HCT116 (cell line): ENCODE results near the gene SGSM2.

ENCODE experiments used
- ATF3 ChIP-seq: IDR thresholded peaks from 2 replicates; pipeline ENCODE4 v1.6.1; 2012
- CEBPB ChIP-seq: IDR thresholded peaks from 2 replicates; pipeline ENCODE4 v1.6.1; 2012; ENCODE audit warnings: low read depth
- CTCF ChIP-seq, 3 experiments: fragments of 200-600 bp in 1 of 3; sonication (generic) in 1 of 3; IDR thresholded peaks in 2 of 3; conservative IDR thresholded peaks in 1 of 3; 2 replicates each; pipeline ENCODE4 v1.5.1; 2012 to 2017; ENCODE audit warnings: low read depth in 2 of 3, low read length in 2 of 3, antibody characterized with exemption in 1 of 3, borderline replicate concordance in 1 of 3, control low read depth in 1 of 3, mild to moderate bottlenecking in 1 of 3, mixed read lengths in 1 of 3, mixed run types in 1 of 3, moderate library complexity in 1 of 3; ENCODE audit not compliant: insufficient read depth in 1 of 3
- EGR1 ChIP-seq: IDR thresholded peaks from 2 replicates; pipeline ENCODE4 v1.6.1; 2012; ENCODE audit warnings: low read depth
- ELF1 ChIP-seq: IDR thresholded peaks from 2 replicates; pipeline ENCODE4 v1.6.1; 2012; ENCODE audit warnings: low read depth, borderline replicate concordance
- EZH2 ChIP-seq: fragments of 200-600 bp; sonication (generic); IDR thresholded peaks from 2 replicates; pipeline ENCODE4 v1.6.1; 2017; ENCODE audit warnings: antibody characterized with exemption, mixed run types
- FOSL1 ChIP-seq: IDR thresholded peaks from 2 replicates; pipeline ENCODE4 v1.6.1; 2012; ENCODE audit warnings: low read depth
- MAX ChIP-seq: IDR thresholded peaks from 2 replicates; pipeline ENCODE4 v1.6.1; 2012
- POLR2A ChIP-seq: IDR thresholded peaks from 2 replicates; pipeline ENCODE4 v1.7.0; 2011; ENCODE audit warnings: borderline replicate concordance; ENCODE audit not compliant: insufficient read depth, insufficient read length; ENCODE audit errors: extremely low read depth
- POLR2AphosphoS5 ChIP-seq: IDR thresholded peaks from 2 replicates; pipeline ENCODE4 v1.6.1; 2011; ENCODE audit warnings: mild to moderate bottlenecking, low read depth, low read length, moderate library complexity
- SIN3A ChIP-seq: IDR thresholded peaks from 2 replicates; pipeline ENCODE4 v1.6.1; 2012; ENCODE audit warnings: low read depth
- TCF7L2 ChIP-seq: IDR thresholded peaks from 2 replicates; pipeline ENCODE4 v1.7.0; 2011; ENCODE audit warnings: borderline replicate concordance, inconsistent platforms; ENCODE audit not compliant: insufficient read depth, insufficient read length; ENCODE audit errors: extremely low read depth
- YY1 ChIP-seq: IDR thresholded peaks from 2 replicates; pipeline ENCODE4 v1.6.1; 2011; ENCODE audit warnings: low read length, low read depth, moderate library complexity, mild to moderate bottlenecking; ENCODE audit not compliant: insufficient replicate concordance; ENCODE audit errors: extremely low read depth
- TF ChIP-seq, protein P1 (sequence below): IDR thresholded peaks from 2 replicates; pipeline ENCODE4 v1.6.1; 2012; ENCODE audit warnings: low read depth

DNA sequence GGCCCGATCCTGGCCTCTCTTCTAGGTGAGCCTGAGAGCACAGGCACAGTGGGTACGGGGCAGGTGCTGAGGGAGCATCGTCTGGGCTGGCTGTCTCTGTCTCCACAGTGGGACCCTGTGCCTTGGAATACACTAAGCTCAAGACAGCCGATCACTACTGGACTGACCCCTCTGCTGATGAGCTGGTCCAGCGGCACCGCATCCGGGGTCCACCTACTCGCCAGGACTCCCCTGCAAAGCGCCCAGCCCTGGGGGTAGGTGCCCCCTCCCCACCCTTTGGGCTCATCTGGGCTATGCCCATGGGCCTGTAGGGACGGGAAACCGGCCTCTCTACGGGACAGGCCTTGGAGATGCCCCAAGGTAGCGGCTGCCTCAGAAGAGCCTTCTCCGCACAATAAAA is 25.6 kb downstream of the SGSM2 start:
- TF ChIP-seq CTCF (IDR thresholded peaks at IDR 0.05 in 2 of 3, conservative IDR thresholded peaks at IDR 0.05 in 1 of 3; ENCODE audit: borderline replicate concordance in 1 of 3, insufficient read depth in 1 of 3, low read depth in 2 of 3, low read length in 2 of 3): no peak
- no peak for TF ChIP-seq SIN3A
- TF ChIP-seq TCF7L2: no peak
- no peak for TF ChIP-seq POLR2A
- no peak for TF ChIP-seq CEBPB
- TF ChIP-seq, protein P1, sequence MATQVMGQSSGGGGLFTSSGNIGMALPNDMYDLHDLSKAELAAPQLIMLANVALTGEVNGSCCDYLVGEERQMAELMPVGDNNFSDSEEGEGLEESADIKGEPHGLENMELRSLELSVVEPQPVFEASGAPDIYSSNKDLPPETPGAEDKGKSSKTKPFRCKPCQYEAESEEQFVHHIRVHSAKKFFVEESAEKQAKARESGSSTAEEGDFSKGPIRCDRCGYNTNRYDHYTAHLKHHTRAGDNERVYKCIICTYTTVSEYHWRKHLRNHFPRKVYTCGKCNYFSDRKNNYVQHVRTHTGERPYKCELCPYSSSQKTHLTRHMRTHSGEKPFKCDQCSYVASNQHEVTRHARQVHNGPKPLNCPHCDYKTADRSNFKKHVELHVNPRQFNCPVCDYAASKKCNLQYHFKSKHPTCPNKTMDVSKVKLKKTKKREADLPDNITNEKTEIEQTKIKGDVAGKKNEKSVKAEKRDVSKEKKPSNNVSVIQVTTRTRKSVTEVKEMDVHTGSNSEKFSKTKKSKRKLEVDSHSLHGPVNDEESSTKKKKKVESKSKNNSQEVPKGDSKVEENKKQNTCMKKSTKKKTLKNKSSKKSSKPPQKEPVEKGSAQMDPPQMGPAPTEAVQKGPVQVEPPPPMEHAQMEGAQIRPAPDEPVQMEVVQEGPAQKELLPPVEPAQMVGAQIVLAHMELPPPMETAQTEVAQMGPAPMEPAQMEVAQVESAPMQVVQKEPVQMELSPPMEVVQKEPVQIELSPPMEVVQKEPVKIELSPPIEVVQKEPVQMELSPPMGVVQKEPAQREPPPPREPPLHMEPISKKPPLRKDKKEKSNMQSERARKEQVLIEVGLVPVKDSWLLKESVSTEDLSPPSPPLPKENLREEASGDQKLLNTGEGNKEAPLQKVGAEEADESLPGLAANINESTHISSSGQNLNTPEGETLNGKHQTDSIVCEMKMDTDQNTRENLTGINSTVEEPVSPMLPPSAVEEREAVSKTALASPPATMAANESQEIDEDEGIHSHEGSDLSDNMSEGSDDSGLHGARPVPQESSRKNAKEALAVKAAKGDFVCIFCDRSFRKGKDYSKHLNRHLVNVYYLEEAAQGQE: no peak
- no peak for TF ChIP-seq EZH2
- no peak for TF ChIP-seq POLR2AphosphoS5
- TF ChIP-seq MAX: no peak
- no peak for TF ChIP-seq ATF3
- TF ChIP-seq YY1: no peak
- no peak for TF ChIP-seq FOSL1
- TF ChIP-seq EGR1: no peak
- no peak for TF ChIP-seq ELF1
